Mesendoderm (in vitro differentiated cells): ENCODE measurements around the gene EYS.

ENCODE experiments used
- DNase-seq: peaks from one replicate; pipeline ENCODE4 v3.0.0; 2013
- H2AK5ac ChIP-seq: 2 replicates; pipeline ENCODE4 v1.6.1; 2013; ENCODE audit warnings: low read length, inconsistent platforms
- H2BK120ac ChIP-seq: 2 replicates; pipeline ENCODE4 v1.6.1; 2013; ENCODE audit warnings: low read depth, mild to moderate bottlenecking, low read length, moderate library complexity, mixed read lengths
- H2BK15ac ChIP-seq: replicated peaks from 2 replicates; pipeline ENCODE4 v1.6.1; 2013; ENCODE audit warnings: low read depth, mild to moderate bottlenecking, moderate library complexity
- H2BK5ac ChIP-seq: 2 replicates; pipeline ENCODE4 v1.6.1; 2013; ENCODE audit warnings: low read length, inconsistent platforms
- H3K18ac ChIP-seq: 2 replicates; pipeline ENCODE4 v1.6.1; 2013; ENCODE audit warnings: mild to moderate bottlenecking, low read length, mixed read lengths
- H3K23ac ChIP-seq: one replicate; pipeline ENCODE4 v1.6.1; 2013; ENCODE audit warnings: low read length
- H3K27ac ChIP-seq: 2 replicates; pipeline ENCODE4 v1.5.1; 2013; ENCODE audit warnings: low read depth, mild to moderate bottlenecking, inconsistent platforms, low read length, moderate library complexity
- H3K27me3 ChIP-seq: 2 replicates; pipeline ENCODE4 v1.6.1; 2013; ENCODE audit warnings: low read length, control low read depth, mild to moderate bottlenecking, inconsistent platforms; ENCODE audit not compliant: insufficient read depth, poor library complexity
- H3K36me3 ChIP-seq: 2 replicates; pipeline ENCODE4 v1.6.1; 2013; ENCODE audit warnings: low read length, inconsistent platforms; ENCODE audit not compliant: control insufficient read depth, insufficient read depth
- H3K4ac ChIP-seq: one replicate; pipeline ENCODE4 v1.6.1; 2013; ENCODE audit warnings: low read depth, mild to moderate bottlenecking, low read length, moderate library complexity
- H3K4me1 ChIP-seq: 2 replicates; pipeline ENCODE4 v1.6.1; 2013; ENCODE audit warnings: low read depth, low read length, inconsistent platforms; ENCODE audit not compliant: control insufficient read depth
- H3K4me2 ChIP-seq: 2 replicates; pipeline ENCODE4 v1.6.1; 2013; ENCODE audit warnings: low read length
- H3K4me3 ChIP-seq: 2 replicates; pipeline ENCODE4 v1.5.1; 2013; ENCODE audit warnings: mild to moderate bottlenecking, low read length
- H3K56ac ChIP-seq: one replicate; pipeline ENCODE4 v1.6.1; 2013; ENCODE audit warnings: low read length
- H3K79me1 ChIP-seq: 2 replicates; pipeline ENCODE4 v1.6.1; 2013; ENCODE audit warnings: low read length, inconsistent platforms
- H3K79me2 ChIP-seq: 2 replicates; pipeline ENCODE4 v1.6.1; 2013; ENCODE audit warnings: mild to moderate bottlenecking, low read length; ENCODE audit not compliant: control insufficient read depth, insufficient read depth
- H3K9ac ChIP-seq: 2 replicates; pipeline ENCODE4 v1.6.1; 2013; ENCODE audit warnings: low read length, inconsistent platforms
- H4K5ac ChIP-seq: one replicate; pipeline ENCODE4 v1.6.1; 2013; ENCODE audit warnings: low read length
- H4K8ac ChIP-seq: one replicate; pipeline ENCODE4 v1.6.1; 2013; ENCODE audit warnings: low read depth, mild to moderate bottlenecking, control low read depth, low read length, moderate library complexity
- WGBS: extraction: QIAGEN DNeasy Blood & Tissue Kit; methylation state at CpG from one replicate; pipeline ENCODE4 v1.1.7; 2013; ENCODE audit warnings: low lambda C conversion rate, missing lambda C conversion rate; ENCODE audit not compliant: insufficient coverage; ENCODE audit errors: extremely low coverage; 5-methylcytosine and 5-hydroxymethylcytosine counted together

Gene EYS

DNA sequence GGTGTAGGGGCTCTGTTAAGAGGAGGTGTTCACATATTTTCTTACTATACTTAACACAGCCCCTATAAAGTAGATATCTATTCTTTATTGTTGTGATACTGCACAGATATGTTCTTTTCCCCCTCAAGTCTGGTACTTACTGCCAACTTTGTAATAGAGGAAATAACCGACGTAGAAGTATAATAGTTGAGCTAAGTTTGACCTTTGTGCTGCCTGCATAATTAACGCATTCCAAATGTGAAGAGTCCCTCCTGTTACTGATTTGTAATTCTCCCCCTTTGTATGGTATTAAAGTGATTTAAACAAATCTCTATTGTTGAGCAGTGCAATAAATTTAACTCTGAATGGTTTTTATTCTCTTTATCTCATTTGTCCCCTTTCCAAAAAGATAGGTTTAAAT, 2032.4 kb downstream of the EYS start:
- Histone ChIP-seq H3K27me3 (no peaks in the 10 kb centered on the region), H2BK5ac (no peak overlapping the region), H4K8ac (no peak overlapping the region), H2AK5ac (no peak overlapping the region), H2BK120ac (no peak overlapping the region), H3K4me2 (no peak overlapping the region), H2BK15ac (no peak overlapping the region), H3K4ac (no peak overlapping the region), H3K4me1 (peaks cover 16% of the 10 kb centered on the region), H3K36me3 (no peaks in the 10 kb centered on the region), H3K23ac (no peak overlapping the region), H3K18ac (no peak overlapping the region), H3K27ac (no peak overlapping the region), H3K79me2 (peaks cover 27% of the 10 kb centered on the region), H3K4me3 (no peak overlapping the region), H3K79me1 (peaks cover 9% of the 10 kb centered on the region), H3K9ac (no peak overlapping the region), H3K56ac (no peak overlapping the region), H4K5ac (no peak overlapping the region)
- no CpG with 5 or more reads among the region's 3 CpGs for whole genome bisulfite sequencing
- DNase-seq: no peak

DNA sequence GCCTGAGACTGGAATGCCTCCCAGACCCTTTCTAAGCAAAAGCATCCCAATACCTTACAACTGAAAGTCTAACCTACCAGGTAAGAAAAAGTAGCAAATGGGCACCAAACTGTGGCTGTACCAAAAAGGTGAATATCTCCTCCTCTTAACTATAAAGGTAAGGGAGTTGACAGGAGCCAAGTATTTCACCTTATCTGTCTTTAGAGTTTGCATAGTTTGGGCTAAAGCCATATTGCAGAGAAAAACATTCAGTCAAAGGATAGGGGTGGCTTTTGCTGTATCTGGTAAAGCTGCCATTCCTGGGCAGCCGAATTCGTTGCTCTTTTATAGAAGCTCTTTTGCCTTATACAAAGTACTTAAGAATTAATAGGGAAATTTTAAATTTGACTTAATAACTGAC, 2033.3 kb downstream of the EYS start:
- H2BK120ac ChIP-seq: no peak overlapping the region
- H3K36me3 ChIP-seq: no peaks in the 10 kb centered on the region
- peaks cover 16% of the 10 kb centered on the region for H3K4me1 ChIP-seq
- no CpG with 5 or more reads among the region's 2 CpGs for WGBS
- no peak overlapping the region for H3K4ac ChIP-seq
- peaks cover 9% of the 10 kb centered on the region for H3K79me1 ChIP-seq
- H4K5ac ChIP-seq: no peak overlapping the region
- no peak overlapping the region for H3K9ac ChIP-seq
- H3K4me3 ChIP-seq: no peak overlapping the region
- no peak overlapping the region for H3K4me2 ChIP-seq
- H3K23ac ChIP-seq: no peak overlapping the region
- peaks cover 25% of the 10 kb centered on the region for H3K79me2 ChIP-seq
- no peaks in the 10 kb centered on the region for H3K27me3 ChIP-seq
- no peak overlapping the region for H3K27ac ChIP-seq
- no peak overlapping the region for H3K18ac ChIP-seq
- DNase-seq: no peak
- H2AK5ac ChIP-seq: no peak overlapping the region
- no peak overlapping the region for H3K56ac ChIP-seq
- no peak overlapping the region for H2BK15ac ChIP-seq
- no peak overlapping the region for H4K8ac ChIP-seq
- H2BK5ac ChIP-seq: no peak overlapping the region

DNA sequence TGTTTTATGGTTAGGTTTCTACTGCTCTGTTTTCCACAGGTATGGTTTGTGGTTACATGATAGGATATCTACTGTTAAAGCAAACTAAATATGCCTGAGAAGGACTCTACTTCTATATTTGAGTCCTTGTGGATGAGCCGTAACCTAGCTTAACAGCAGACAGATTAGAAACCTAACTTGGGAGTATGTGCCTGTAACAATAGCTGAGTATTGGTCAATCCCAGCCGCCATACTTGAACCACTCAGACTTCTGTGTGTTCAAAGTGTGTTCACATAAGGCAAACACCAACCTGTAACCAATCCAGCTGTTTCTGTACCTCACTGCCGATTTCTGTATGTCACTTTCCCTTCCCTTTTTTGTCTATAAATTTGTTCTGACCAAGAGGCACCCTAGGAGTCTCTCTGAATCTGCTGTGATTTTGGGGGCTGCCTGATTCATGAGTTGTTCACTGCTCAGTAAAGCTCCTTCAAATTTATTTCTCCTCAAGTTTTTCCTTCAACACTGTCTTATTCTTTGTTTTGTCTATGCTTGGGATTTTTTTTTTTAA, 2034.4 kb downstream of the EYS start:
- no peak overlapping the region for H2BK15ac ChIP-seq
- H4K8ac ChIP-seq: no peak overlapping the region
- H2BK5ac ChIP-seq: no peak overlapping the region
- WGBS: no CpG with 5 or more reads among the region's 3 CpGs
- H3K4ac ChIP-seq: no peak overlapping the region
- H4K5ac ChIP-seq: no peak overlapping the region
- H3K4me1 ChIP-seq: peaks cover 16% of the 10 kb centered on the region
- no peak overlapping the region for H3K27ac ChIP-seq
- H3K4me3 ChIP-seq: no peak overlapping the region
- no peak overlapping the region for H2AK5ac ChIP-seq
- no peak for DNase-seq
- no peak overlapping the region for H2BK120ac ChIP-seq
- H3K56ac ChIP-seq: no peak overlapping the region
- peaks cover 9% of the 10 kb centered on the region for H3K79me1 ChIP-seq
- H3K36me3 ChIP-seq: no peaks in the 10 kb centered on the region
- no peak overlapping the region for H3K9ac ChIP-seq
- no peak overlapping the region for H3K4me2 ChIP-seq
- H3K18ac ChIP-seq: no peak overlapping the region
- no peak overlapping the region for H3K23ac ChIP-seq
- no peaks in the 10 kb centered on the region for H3K27me3 ChIP-seq
- peaks cover 29% of the 10 kb centered on the region for H3K79me2 ChIP-seq

DNA sequence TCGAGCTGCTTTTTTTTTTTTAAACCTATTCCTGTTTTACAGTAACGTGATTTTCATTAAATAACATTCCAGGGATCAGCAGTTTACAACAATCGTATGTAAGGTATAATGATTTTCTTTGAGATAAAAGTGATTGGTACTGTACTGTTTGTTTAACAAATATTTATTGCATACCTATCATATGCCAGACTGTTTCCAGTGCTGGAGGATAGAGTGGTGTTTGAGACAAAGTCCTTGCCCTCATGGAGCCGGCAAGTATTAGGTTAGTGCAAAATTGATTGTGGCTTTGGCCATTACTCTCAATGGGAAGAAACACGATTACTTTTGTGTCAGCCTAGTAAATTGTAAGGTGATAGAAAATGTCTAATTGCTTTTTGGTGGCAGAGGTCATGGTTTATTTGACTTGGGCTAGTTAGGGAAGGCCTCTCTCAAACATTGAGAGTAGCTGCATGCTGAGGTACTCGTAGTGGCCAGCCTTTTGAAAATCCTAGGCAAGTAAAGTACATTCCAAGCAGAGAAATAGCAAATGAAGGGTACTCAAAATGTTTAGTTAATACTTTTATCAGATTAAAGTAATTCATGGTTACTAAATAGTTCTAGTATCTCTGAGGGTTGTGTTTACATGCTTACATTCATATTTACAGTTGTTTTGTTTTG, 2035.8 kb downstream of the EYS start:
- Histone ChIP-seq H2BK5ac (no peak overlapping the region), H3K23ac (no peak overlapping the region), H3K18ac (no peak overlapping the region), H3K27ac (no peak overlapping the region), H3K56ac (no peak overlapping the region), H4K8ac (no peak overlapping the region), H4K5ac (no peak overlapping the region), H3K9ac (no peak overlapping the region), H3K27me3 (no peaks in the 10 kb centered on the region), H3K4me1 (peaks cover 8% of the 10 kb centered on the region), H3K4me2 (no peak overlapping the region), H3K4me3 (no peak overlapping the region), H3K79me1 (peaks cover 6% of the 10 kb centered on the region), H3K4ac (no peak overlapping the region), H2BK15ac (no peak overlapping the region), H3K36me3 (no peaks in the 10 kb centered on the region), H3K79me2 (peaks cover 25% of the 10 kb centered on the region), H2AK5ac (no peak overlapping the region), H2BK120ac (no peak overlapping the region)
- WGBS: no CpG with 5 or more reads among the region's 6 CpGs
- DNase-seq: no peak
